Activated T-cell treated with anti-CD3 and anti-CD28 coated beads for 1 hour (primary cell): ENCODE data around the gene KRT73.
"Not testable (repeated sequence)": the region's sequence is repeated elsewhere in the genome, so short reads cannot be mapped to it uniquely, and the experiment has no call there.

ENCODE experiments used
- DNase-seq: peaks from one replicate; pipeline ENCODE4 v3.0.0-alpha.2; 2020; ENCODE audit warnings: low read depth

Gene KRT73

GRCh38 chr12:52600071-52600470, 18.3 kb downstream of the KRT73 start:
- no peak for DNase-seq

DNA sequence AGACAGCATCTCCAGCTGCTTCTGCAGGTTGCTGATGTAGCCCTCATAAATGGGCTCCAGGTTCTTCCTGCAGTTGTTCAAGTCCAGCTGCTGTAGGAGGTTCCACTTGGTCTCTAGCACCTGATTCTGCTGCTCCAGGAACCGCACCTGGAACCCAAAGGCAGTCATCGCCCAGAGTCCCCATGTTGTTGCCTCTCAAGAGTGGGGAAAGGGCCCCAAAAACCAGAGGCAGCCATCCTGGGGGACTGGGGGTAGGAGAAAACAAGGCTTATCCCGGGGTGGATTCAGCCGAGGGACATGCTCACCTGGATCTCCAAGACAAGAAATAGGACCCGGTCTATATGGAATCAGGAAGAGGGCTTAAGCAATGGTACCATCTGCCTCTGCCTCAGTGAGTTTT, 19.4 kb downstream of the KRT73 start:
- no peak for DNase-seq

- not testable (repeated sequence) for DNase-seq
Observed at GRCh38 chr12:52594237-52594636, 24.1 kb downstream of the KRT73 start.

- DNase-seq = no peak
Observed at GRCh38 chr12:52591521-52591920, 26.8 kb downstream of the KRT73 start.

DNA sequence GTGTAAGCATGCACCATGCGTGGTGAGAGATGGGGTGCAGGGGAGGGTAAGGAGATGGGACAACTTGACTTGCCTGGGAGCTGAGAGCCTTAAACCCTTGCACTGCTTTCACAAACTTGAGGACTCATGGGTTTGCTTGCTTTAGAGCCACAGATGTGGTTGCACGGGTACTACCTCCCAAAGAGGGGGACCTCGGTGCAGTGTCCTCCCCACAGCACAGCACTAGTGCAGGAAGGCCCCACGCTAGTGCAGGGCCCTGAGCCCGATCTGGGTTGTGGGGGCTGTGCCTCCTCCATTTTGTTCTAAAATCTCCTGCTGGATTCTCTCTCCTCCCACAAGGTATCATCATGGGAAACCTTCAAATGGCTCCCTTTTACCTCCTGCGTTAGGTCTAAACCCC, 28.3 kb downstream of the KRT73 start:
- no peak for DNase-seq

DNA sequence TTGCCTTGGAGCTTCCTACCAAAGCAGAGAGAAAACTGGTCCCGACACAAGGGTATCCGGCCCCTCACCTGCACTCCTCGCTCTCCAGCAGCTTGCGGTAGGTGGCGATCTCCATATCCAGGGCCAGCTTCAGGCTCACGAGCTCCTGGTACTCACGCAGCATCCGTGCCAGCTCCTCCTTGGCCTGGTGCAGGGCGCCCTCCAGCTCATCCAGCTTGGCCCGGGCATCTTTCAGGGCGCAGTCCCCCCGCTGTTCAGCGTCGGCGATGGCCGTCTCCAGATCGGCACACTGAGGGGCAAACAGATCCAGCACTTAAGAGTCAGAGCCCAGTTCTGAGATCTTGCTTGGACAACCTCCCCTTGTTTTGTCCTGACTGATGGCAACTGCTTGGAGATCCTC, 30.8 kb downstream of the KRT73 start:
- no peak for DNase-seq

DNA sequence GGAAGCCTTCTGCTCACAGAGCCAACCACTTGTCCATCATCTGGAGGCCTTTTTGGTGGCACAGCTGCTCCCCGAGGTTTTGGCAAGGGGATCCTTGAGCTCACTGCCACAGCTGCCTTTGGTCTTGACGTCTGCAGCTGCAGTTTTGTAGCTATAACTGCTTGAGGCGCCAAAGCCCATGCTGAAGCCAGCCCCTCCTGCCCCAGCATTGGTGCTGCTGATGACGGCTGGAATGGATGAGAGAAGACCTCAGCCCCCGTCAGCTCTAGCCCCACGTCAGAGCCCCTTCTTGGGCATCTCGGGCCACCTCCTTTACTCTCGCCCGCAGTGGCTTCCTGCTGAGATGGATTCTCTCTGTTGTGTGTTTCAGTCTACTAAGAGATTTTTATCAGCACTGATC, 32.4 kb downstream of the KRT73 start:
- peak; percentile 40 for DNase-seq

GRCh38 chr12:52585066-52585465, 33.3 kb downstream of the KRT73 start:
- DNase-seq = no peak

- DNase-seq = no peak
Observed at GRCh38 chr12:52584156-52584682, 34.1 kb downstream of the KRT73 start.

GRCh38 chr12:52582971-52583456, 35.3 kb downstream of the KRT73 start:
- peak; percentile 52 for DNase-seq

- no peak for DNase-seq
Observed at GRCh38 chr12:52582486-52582885, 35.9 kb downstream of the KRT73 start.

- no peak for DNase-seq
Observed at GRCh38 chr12:52581481-52581880, 36.9 kb downstream of the KRT73 start.

DNA sequence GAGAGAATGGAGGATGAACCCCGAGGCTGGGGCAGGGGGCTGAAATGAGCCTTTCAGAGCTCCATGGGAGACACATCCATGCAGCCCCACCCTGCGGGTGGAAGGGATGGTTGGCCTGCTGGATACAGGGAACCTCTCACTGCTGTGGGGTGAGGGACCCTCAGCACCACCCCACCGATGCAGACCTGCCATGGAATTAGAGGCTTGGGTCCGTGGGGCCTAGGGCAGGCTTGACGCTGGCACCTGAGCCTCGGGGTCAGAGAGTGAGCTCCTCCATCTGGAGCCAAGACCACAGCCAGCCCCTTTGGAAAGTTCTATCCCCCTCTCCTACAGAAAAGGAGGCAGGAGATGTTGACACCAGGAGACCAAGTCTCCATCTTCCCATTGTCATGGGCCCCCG, 37.3 kb downstream of the KRT73 start:
- no peak for DNase-seq

DNA sequence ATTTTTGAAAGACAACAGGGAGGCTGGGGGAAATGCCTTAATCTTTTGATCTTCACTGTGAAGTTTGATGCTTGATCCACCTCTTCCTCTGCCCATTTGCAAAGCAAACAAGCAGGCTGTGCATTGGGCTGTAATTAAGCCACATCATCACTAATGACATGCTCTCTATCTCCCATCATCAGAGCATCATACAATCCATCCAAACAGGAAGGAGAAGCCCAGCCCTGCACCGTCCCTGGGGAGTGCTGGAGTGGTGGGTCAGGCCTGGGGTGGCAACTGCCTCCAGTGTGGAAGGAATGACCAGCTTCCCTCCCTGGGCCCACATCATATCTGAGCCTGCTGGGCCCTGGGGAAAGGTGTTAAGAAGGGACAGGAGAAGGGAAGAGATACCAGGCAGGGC, 37.9 kb downstream of the KRT73 start:
- DNase-seq = no peak

GRCh38 chr12:52579468-52580465, 38.6 kb downstream of the KRT73 start:
- no peak for DNase-seq

DNA sequence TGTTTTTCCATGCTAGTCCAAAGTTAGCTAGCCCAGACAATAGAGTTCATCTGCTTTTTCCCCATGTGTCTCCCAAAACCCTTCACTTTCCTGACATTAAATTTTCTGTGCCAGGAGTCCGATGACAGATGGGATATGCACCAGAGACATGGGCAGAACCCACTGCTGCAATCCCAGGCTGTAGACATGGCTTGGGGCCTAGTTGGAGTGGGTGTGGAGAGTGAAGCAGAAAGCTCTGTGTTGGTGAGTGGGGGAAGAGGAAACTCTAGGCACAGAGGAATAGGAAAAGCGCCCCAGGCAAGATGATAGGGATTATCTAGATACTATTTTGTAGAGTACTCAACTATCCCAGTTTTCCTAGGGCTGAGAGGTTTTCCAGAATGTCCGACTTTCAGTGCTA, 39.9 kb downstream of the KRT73 start:
- no peak for DNase-seq

DNA sequence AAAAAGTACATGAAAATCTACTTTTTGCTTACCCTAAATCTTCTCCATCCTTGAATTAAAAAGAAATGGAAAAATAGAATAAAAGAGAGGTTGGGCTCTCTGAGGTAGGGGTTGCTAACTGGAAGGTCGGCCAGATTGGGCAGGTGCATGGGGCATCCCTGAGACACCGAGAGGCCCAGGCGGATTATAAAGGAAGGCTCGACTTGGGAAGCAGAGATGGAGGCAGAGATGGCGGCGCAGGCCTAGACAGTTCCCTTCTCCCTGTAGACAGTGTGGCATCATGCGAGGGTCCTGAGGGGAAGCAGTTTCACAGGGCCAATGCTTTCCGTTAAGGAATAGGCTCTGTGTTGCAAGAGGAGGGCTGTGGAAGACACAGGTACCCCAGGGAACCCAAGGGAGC, 41.0 kb downstream of the KRT73 start:
- no peak for DNase-seq

DNA sequence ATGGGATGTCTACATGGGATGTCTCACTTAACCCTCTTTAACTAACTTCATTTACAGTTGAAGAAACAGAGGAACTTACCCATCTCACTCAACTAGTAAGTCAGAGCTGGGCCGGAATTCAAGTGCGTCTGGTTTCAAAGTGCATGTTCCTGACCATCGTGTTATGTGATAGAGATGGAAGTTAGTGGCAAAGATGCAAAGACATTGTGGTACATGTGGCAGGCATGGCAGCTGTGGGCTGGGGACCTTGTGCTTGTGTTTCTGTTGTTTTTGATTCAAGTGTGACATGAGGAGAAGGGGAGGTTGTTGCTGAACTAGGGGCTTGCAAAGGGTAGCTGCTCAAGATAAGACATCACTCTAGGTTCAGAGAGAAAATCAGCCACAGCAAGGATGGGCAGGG, 42.4 kb downstream of the KRT73 start:
- no peak for DNase-seq

DNA sequence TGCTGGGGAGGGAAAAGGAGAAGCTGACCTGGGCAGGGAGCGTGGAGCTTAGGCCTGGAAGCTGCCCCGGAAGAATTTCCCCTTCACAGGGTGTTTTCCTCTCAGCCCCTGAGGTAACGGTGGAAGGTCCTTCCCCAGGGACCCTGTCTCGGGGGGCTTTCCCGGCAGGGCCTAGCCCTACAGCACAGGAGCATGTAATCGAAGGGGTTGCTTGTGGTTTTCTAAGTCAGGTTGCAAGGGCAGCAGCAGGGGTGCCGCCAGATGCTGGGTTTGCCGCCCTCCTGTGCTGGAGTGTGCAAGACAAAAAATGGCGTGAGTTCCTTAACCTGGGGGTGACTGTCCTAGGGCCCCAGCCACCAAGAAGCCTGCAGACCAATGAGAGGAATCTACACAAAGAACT, 43.1 kb downstream of the KRT73 start:
- no peak for DNase-seq

- DNase-seq = no peak
Observed at GRCh38 chr12:52573743-52574142, 44.6 kb downstream of the KRT73 start, which contains the start of gene KRT74. KRT74 (minus strand) TSS chr12:52573843; CDS start chr12:52573777, 66 bp downstream.

DNA sequence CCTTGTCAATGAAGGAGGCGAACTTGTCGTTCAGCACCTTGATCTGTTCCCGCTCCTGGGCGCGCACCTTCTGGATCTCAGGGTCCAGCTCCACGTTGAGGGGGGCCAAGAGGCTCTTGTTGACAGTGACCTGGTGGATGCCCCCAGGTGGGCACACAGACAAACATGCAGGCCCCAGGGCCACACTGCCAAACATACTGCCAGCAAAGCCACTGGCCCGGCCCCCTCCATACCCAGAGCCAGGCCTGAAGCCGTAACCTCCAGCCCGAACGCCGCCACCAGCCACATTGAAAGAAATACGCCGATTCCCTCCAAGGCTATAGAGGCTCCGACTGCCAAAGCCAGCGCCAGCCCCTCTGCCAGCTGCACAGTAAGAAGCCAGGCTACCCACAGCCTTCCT, 45.1 kb downstream of the KRT73 start:
- DNase-seq = no peak

DNA sequence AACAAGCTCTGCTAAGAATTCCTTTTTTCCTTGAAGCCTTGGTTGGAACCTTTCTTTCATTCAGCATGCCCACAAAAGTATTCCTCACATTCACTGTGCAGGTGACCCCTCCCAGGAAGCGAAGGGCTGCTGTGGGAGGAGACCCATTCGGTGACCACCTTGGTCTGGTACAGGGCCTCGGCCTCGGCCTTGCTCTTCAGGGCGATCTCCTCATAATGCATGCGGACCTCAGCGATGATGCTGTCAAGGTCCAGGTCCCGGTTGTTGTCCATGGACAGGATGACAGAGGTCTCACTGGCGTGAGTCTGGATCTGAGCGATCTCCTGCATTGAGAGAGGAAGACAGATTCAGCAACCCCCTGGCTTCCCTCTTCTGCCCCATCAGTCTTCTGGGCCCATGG, 47.8 kb downstream of the KRT73 start:
- DNase-seq = no peak

- DNase-seq = no peak
Observed at GRCh38 chr12:52568111-52568510, 50.2 kb downstream of the KRT73 start.
